ENCODE measurements around the gene PPFIA3. TPM values are rescaled to one million over a fixed set of nuclear protein-coding genes. Genes with fewer than 3 reads are reported as not detected.

Gene PPFIA3
- total and polyA plus RNA-seq, 2 experiments from 2014 or later: 30.4 to 32.5 TPM

GRCh38 chr19:49151267-49152118 is 32.1 kb downstream of the PPFIA3 start:
- Histone ChIP-seq H3K27me3 (no peaks in the 10 kb centered on the region), H3K9me3 (ENCODE audit: low read depth) (no peaks in the 10 kb centered on the region), H3K4me1 (ENCODE audit: low read depth) (peaks cover 23% of the 10 kb centered on the region), H3K36me3 (no peaks in the 10 kb centered on the region), H3K4me3 (peak overlapping the region; percentile 56), H3K27ac (peak overlapping the region; percentile 72)
- no peak for TF ChIP-seq CTCF (IDR thresholded peaks at IDR 0.05; ENCODE audit: low read depth, low read length)
- peak; percentile 53 to 79 for DNase-seq (ENCODE audit: low read depth in 1 of 2, low spot score in 1 of 2)

- Histone ChIP-seq H3K9me3 (ENCODE audit: low read depth) (no peaks in the 10 kb centered on the region), H3K4me1 (ENCODE audit: low read depth) (peaks cover 24% of the 10 kb centered on the region), H3K27ac (no peak overlapping the region), H3K36me3 (no peaks in the 10 kb centered on the region), H3K27me3 (no peaks in the 10 kb centered on the region), H3K4me3 (peak overlapping the region; percentile 56)
- no peak for TF ChIP-seq CTCF (IDR thresholded peaks at IDR 0.05; ENCODE audit: low read depth, low read length)
- no peak for DNase-seq (ENCODE audit: low read depth in 1 of 2, low spot score in 1 of 2)
These were observed 32.8 kb downstream of the PPFIA3 start for GRCh38 chr19:49152119-49152550.

GRCh38 chr19:49153167-49153809 is 33.9 kb downstream of the PPFIA3 start:
- Histone ChIP-seq H3K4me1 (ENCODE audit: low read depth) (peaks cover 23% of the 10 kb centered on the region), H3K27me3 (no peaks in the 10 kb centered on the region), H3K4me3 (peak overlapping the region; percentile 56), H3K27ac (peak overlapping the region; percentile 34), H3K36me3 (no peaks in the 10 kb centered on the region), H3K9me3 (ENCODE audit: low read depth) (no peaks in the 10 kb centered on the region)
- no peak for DNase-seq (ENCODE audit: low read depth in 1 of 2, low spot score in 1 of 2)
- no peak for TF ChIP-seq CTCF (IDR thresholded peaks at IDR 0.05; ENCODE audit: low read depth, low read length)

GRCh38 chr19:49154279-49154678 is 34.9 kb downstream of the PPFIA3 start:
- Histone ChIP-seq H3K27ac (peak overlapping the region; percentile 88), H3K9me3 (ENCODE audit: low read depth) (no peaks in the 10 kb centered on the region), H3K4me3 (no peak overlapping the region), H3K27me3 (no peaks in the 10 kb centered on the region), H3K36me3 (no peaks in the 10 kb centered on the region), H3K4me1 (ENCODE audit: low read depth) (peaks cover 21% of the 10 kb centered on the region)
- no peak for TF ChIP-seq CTCF (IDR thresholded peaks at IDR 0.05; ENCODE audit: low read depth, low read length)
- DNase-seq (ENCODE audit: low read depth in 1 of 2, low spot score in 1 of 2): no peak

- Histone ChIP-seq H3K27ac (peak within 1 kb of the TSS; percentile 88), H3K4me1 (ENCODE audit: low read depth) (peaks cover 30% of the 10 kb centered on the region), H3K36me3 (no peaks in the 10 kb centered on the region), H3K27me3 (no peaks in the 10 kb centered on the region), H3K9me3 (ENCODE audit: low read depth) (no peaks in the 10 kb centered on the region), H3K4me3 (peak within 1 kb of the TSS; percentile 23)
- TF ChIP-seq CTCF (IDR thresholded peaks at IDR 0.05; ENCODE audit: low read depth, low read length): no peak
- DNase-seq (ENCODE audit: low read depth in 1 of 2, low spot score in 1 of 2): peak in 1 of 2 donors; percentile 89
These were observed 35.9 kb downstream of the PPFIA3 start, which contains the start of gene HRC for GRCh38 chr19:49155005-49155819. TSS of gene HRC (minus strand) at chr19:49155396. CDS start at chr19:49155237, 159 bp downstream.

Measured in cardiac muscle cell (in vitro differentiated cells and primary cell).